ENCODE measurements around the gene LST1.

LST1 gene

GRCh38 chr6:31559958-31560696, 25.9 kb upstream of the LST1 start:
- peak; percentile 79 for DNase-seq (ENCODE audit: low spot score)

GRCh38 chr6:31560697-31561058, 25.4 kb upstream of the LST1 start:
- DNase-seq (ENCODE audit: low spot score), result no peak

- no peak for DNase-seq (ENCODE audit: low spot score)
Observed at GRCh38 chr6:31567531-31568370, 18.3 kb upstream of the LST1 start.

- DNase-seq (ENCODE audit: low spot score), result peak; percentile 38
Observed at GRCh38 chr6:31568537-31568961, 17.5 kb upstream of the LST1 start.

GRCh38 chr6:31569861-31570536, 16.1 kb upstream of the LST1 start:
- no peak for DNase-seq (ENCODE audit: low spot score)

- DNase-seq (ENCODE audit: low spot score), result no peak
Observed at GRCh38 chr6:31572041-31572911, 13.8 kb upstream of the LST1 start, which contains the start of gene LTA. Gene LTA (plus strand): TSS chr6:31572289. CDS start chr6:31572743, 454 bp downstream.

- no peak for DNase-seq (ENCODE audit: low spot score)
Observed at GRCh38 chr6:31573239-31574105, 12.6 kb upstream of the LST1 start.

- no peak for DNase-seq (ENCODE audit: low spot score)
Observed at GRCh38 chr6:31574106-31575061, 11.7 kb upstream of the LST1 start.

GRCh38 chr6:31575335-31575901, 10.7 kb upstream of the LST1 start, which contains the start of gene TNF:
Gene TNF (plus strand): TSS chr6:31575565. CDS start chr6:31575742, 177 bp downstream.
- peak; percentile 58 for DNase-seq (ENCODE audit: low spot score)

GRCh38 chr6:31575952-31576685, 10.0 kb upstream of the LST1 start:
- DNase-seq (ENCODE audit: low spot score), result no peak

- no peak for DNase-seq (ENCODE audit: low spot score)
Observed at GRCh38 chr6:31576897-31577578, 9.0 kb upstream of the LST1 start.

GRCh38 chr6:31577579-31577966, 8.5 kb upstream of the LST1 start:
- DNase-seq (ENCODE audit: low spot score), result no peak

GRCh38 chr6:31578184-31579118, 7.6 kb upstream of the LST1 start:
- DNase-seq (ENCODE audit: low spot score), result no peak

GRCh38 chr6:31579119-31579505, 7.0 kb upstream of the LST1 start:
- no peak for DNase-seq (ENCODE audit: low spot score)

GRCh38 chr6:31579546-31580437, 6.3 kb upstream of the LST1 start:
- no peak for DNase-seq (ENCODE audit: low spot score)

- DNase-seq (ENCODE audit: low spot score), result no peak
Observed at GRCh38 chr6:31580438-31580740, 5.7 kb upstream of the LST1 start.
